ENCODE measurements around the gene DNAAF1. TPM values are rescaled to one million over a fixed set of nuclear protein-coding genes. Genes with fewer than 3 reads are reported as not detected.

Gene DNAAF1
- total RNA-seq, 4 donors from 2014 or later = not detected

- WGBS, 2 donors (ENCODE audit: low coverage in 1 of 2) = 20 to 42% methylated on average over 1 to 10 of the region's 10 CpGs
- Histone ChIP-seq H3K27me3 (no peaks in the 10 kb centered on the region), H3K27ac (peak overlapping the region in 1 of 4 donors; percentile 79), H3K36me3 (peaks cover 0 to 3% (median 0%) of the 10 kb centered on the region in 4 donors), H3K4me3 (no peak overlapping the region), H3K9me3 (no peaks in the 10 kb centered on the region), H3K4me1 (peaks cover 14 to 29% (median 17%) of the 10 kb centered on the region in 4 donors)
- DNase-seq = peak; percentile 58
- TF ChIP-seq POLR2AphosphoS5 (IDR thresholded peaks at IDR 0.05) = no peak
- TF ChIP-seq CTCF (IDR thresholded peaks at IDR 0.05) = peak; percentile 39 to 89 (median 82)
- TF ChIP-seq POLR2A (IDR thresholded peaks at IDR 0.05) = no peak
- intact Hi-C loops (cut with DNase I; ENCODE audit: low total_unique reads) (no loop called here), in situ Hi-C loops (cut with MboI; ENCODE audit: low pct_ligation_motif_present in 1 of 4, low pct_unique_long_range_greater_than_20kb in 1 of 4, low sequenced_read_pairs in 3 of 4) (loop anchor here in 3 of 4 donors (10.0 to 25.0 kb wide), 3 partner anchors 91 to 363 kb away; partner anchors contain the start of genes HSBP1 (in 1 of the 3), NECAB2 (in 1 of the 3) and OSGIN1 (in 1 of the 3))
These were observed 30.4 kb downstream of the DNAAF1 start for GRCh38 chr16:84175350-84176081.

- H3K27me3 ChIP-seq = no peaks in the 10 kb centered on the region
- TF ChIP-seq POLR2A (IDR thresholded peaks at IDR 0.05) (no peak), POLR2AphosphoS5 (IDR thresholded peaks at IDR 0.05) (no peak), CTCF (IDR thresholded peaks at IDR 0.05) (no peak), EP300 (IDR thresholded peaks at IDR 0.05; ENCODE audit: low read depth) (no peak)
- peaks cover 0 to 3% (median 0%) of the 10 kb centered on the region in 4 donors for H3K36me3 ChIP-seq
- no peak overlapping the region for H3K4me3 ChIP-seq
- in situ Hi-C loops (cut with MboI; ENCODE audit: low pct_ligation_motif_present in 1 of 4, low pct_unique_long_range_greater_than_20kb in 1 of 4, low sequenced_read_pairs in 3 of 4) (loop anchor here in 3 of 4 donors (10.0 to 25.0 kb wide), 3 partner anchors 92 to 364 kb away; partner anchors contain the start of genes HSBP1 (in 1 of the 3), NECAB2 (in 1 of the 3) and OSGIN1 (in 1 of the 3)), intact Hi-C loops (cut with DNase I; ENCODE audit: low total_unique reads) (no loop called here)
- H3K9me3 ChIP-seq = no peaks in the 10 kb centered on the region
- H3K4me1 ChIP-seq = peaks cover 14 to 29% (median 17%) of the 10 kb centered on the region in 4 donors
- peak overlapping the region; percentile 63 to 79 (median 68) for H3K27ac ChIP-seq
- no peak for DNase-seq
- WGBS, 2 donors (ENCODE audit: low coverage in 1 of 2) = 35 to 62% methylated on average over 4 to 18 of the region's 18 CpGs
These were observed 31.3 kb downstream of the DNAAF1 start for GRCh38 chr16:84176192-84177053.

DNA sequence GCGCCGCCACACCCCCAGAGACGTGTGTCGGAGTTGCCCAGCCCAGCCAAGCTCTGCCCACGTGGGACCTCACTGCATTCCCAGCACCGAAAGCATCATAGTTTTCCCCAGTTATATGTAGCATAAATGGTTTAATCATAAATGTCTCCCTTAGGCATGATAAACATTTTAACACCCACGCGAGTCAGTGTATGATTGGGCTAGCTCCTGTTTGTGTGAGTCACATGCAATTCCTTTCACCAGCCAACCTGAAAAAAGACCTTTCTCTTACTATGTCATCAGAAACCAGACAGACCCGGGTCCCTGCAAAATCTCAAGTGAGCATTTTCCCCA lies 32.6 kb downstream of the DNAAF1 start:
- Histone ChIP-seq H3K27me3 (no peaks in the 10 kb centered on the region), H3K36me3 (peaks cover 0 to 5% (median 2%) of the 10 kb centered on the region in 4 donors), H3K9me3 (no peaks in the 10 kb centered on the region), H3K4me1 (peaks cover 14 to 29% (median 17%) of the 10 kb centered on the region in 4 donors), H3K4me3 (no peak overlapping the region), H3K27ac (peak overlapping the region; percentile 63 to 79 (median 68))
- no peak for TF ChIP-seq CTCF (IDR thresholded peaks at IDR 0.05)
- no peak for TF ChIP-seq EP300 (IDR thresholded peaks at IDR 0.05; ENCODE audit: low read depth)
- no peak for TF ChIP-seq POLR2A (IDR thresholded peaks at IDR 0.05)
- TF ChIP-seq POLR2AphosphoS5 (IDR thresholded peaks at IDR 0.05) = no peak
- in situ Hi-C loops (cut with MboI; ENCODE audit: low pct_ligation_motif_present in 1 of 4, low pct_unique_long_range_greater_than_20kb in 1 of 4, low sequenced_read_pairs in 3 of 4) = loop anchor here in 3 of 4 donors (10.0 to 25.0 kb wide), 3 partner anchors 93 to 365 kb away; partner anchors contain the start of genes HSBP1 (in 1 of the 3), NECAB2 (in 1 of the 3) and OSGIN1 (in 1 of the 3)
- WGBS, 2 donors (ENCODE audit: low coverage in 1 of 2) = 51% methylated on average over 9 of the region's 9 CpGs; no CpG with 5 or more reads in 1 of the 2 donors
- intact Hi-C loops (cut with DNase I; ENCODE audit: low total_unique reads) = no loop called here
- no peak for DNase-seq

All from transverse colon (tissue), 4 donors.